GM21515 (cell line): ENCODE results near the gene PRKAG2.
"Not testable (repeated sequence)": the region's sequence is repeated elsewhere in the genome, so short reads cannot be mapped to it uniquely, and the experiment has no call there.

Source experiments
- ATAC-seq: cut with Tn5 transposase; IDR thresholded peaks from one replicate; pipeline ENCODE4 v1.9.1; 2021; ENCODE audit not compliant: unreplicated experiment

The PRKAG2 gene

DNA sequence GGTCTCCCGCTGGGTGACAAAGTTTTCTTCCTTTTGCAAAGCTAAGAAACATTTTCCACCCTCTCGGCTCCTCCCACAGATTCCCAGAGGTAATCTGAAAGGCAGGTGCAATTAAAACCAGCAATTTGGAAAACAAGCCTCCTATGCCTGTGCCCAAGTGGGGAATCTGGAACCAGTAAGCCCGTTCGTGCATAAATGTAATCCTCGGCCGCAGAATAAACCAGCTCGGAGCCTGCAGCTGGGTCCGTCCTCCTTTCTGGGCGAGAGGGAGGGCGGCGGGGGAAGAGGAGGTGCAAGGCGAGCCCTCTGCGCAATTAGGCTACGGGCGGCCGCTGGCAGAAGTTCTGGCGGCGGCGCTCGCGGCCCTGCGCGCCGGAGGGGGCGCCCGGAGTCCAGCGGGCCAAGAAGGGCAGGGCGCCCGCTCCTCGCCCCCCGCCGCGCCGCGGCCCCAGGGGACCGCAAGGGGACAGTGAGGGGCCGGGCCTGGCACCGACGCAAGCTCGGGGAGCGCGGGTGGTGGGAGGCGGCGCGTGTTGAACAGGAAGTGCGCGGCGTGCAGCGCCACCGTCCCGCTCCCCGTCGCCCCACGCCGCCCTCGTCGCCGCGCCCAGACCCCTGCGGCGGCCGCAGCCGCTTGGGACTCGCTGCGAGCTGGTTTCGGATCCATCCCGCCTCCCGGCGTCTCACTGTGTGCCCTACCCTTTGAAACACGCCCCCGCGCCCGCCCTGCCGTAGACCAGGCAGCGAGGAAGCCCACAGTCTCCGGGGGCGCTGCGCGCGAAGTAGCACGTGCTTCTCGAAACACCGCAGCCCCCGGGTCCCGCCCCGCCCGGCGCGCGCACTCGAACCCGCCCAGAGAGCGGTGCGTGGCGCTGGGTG lies at the start of gene PRKAG2:
Gene PRKAG2, minus strand, starts transcription at position 217 of the 879 bp plus-strand sequence. CDS start 495 bp downstream, outside the sequence.
- peak; percentile 59 for ATAC-seq

DNA sequence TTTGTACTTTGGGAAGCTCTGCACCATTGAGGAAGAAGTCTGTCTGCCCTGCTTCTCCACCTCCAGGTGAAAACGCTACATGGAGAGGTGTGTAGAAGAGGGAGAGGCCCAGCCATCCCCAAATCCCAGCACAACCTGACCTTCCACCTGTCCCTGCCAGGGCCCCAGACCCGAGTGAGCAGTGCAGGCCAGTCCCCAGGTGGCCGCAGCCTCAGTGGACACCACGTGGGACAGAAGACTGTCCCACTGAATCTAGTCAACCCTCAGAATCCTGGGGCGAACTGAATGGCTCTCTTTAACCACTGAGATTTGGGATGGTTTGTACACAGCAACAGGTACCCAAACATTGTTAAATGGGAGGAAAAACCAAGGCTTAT lies 49.4 kb upstream of the PRKAG2 start:
- ATAC-seq = no peak

DNA sequence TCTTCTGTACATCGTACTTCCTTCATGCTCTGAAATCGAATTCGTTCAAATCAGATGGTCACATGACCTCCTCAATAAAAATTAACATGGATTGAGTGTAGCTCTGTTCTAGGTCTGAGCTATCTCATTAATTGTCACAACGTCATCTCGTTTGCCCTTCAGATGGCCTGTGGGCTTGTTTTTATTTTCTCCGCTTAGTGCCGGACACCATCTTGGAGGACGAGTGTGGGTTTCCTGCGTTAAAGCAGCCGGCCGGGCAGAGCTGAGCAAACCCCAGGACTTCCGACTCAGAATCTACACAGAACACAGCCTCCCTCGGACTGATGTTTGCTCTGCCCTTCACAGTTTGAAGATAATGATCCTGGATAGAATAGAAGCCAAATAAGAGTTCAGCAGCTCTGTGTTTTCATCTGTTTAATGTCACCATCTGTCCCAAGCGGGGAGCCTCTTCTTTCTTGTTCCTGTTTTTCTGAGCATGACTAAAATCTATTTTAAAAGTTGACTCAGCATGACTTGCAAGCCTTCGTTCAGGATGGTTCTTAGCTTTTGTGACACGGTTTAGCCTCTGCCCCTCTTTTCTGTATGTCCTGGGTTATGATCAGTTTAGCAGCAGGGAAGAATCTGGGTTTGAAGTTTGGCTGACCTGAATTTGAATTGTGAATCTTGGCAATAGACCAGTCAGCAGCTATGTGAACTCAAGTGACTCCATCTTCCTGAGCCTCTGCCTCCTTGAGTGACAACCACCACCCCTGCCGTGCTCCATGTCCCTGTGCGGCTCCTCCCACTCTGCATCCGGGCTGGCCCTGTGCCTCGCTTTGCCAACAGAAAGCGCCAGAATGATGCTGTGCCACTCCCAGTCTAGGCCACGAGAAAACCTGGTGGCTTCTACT lies 48.8 kb upstream of the PRKAG2 start:
- ATAC-seq = peak; percentile 47

DNA sequence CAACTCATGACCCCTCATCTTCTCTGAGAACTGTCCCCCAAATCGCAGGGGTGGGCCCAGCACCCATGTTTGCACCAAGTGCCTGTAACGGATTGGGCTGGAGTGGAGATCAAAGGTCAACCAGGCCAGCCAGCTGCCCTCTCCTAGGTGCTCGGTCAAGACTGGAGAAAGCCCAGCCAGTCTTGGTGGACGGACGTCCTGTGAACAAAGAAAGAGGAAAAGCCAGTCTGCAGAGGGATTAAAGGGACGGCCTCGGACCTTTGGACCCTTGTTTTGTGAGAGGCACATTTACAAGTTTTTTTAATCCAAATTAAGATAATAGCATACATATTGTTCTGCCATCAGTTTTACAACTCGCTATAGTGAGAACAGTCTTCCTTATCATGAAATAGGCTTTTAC lies 47.6 kb upstream of the PRKAG2 start:
- no peak for ATAC-seq

DNA sequence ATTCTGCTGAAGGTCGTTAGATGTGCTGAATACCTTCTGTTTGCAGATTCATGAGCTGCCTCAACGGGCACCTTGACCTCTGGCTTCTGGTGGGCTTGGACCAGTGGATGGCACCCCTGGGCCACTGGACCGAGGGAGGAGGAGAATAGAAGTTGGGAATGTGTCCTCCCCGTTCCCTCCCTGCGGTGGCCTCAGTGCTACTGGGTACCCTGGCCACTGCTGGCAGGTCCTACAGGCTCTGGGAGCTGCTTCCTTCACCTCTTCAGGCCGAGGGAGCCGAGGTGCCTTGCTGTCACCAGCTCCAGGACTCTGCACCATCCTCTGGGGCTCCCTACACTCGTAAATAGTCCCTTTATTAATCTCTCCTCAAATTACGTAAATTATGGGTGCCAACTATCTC lies 47.1 kb upstream of the PRKAG2 start:
- ATAC-seq = no peak

DNA sequence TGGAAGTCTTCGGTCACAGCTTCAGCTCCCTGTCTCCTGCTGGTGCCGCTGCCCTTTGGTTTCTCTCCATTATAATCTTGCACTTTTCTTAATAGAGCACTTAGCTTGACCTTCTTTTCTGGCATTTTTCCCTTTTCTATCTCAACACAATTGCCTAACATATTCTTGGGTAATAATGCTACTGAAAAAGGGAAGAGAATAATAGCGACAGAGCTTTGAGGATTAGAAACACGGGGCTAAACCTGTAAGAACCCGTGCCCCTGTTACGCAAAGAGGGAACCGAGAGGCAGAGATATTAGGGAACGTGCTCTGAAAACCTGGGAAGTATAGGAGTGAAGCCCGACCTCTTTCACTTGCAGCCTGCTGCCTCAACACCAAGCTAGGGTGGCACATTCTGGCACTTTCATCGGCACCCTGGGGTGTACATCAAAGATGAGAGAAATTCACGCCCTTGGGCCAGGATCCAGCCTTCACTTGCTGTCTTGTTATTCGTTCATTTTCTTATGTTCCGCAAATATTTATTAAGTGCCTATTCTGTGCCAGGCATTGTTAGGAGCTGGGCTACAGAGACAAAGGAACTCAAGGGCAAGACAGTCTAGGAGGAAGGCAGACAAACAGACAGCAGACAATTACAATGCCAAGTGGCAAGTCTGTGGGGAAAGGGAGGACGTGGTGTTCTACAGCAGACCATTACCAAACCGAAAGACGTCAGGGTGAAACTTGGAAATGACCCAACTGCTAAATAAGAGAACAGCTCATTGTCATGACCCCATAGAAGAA lies 46.4 kb upstream of the PRKAG2 start:
- ATAC-seq = no peak

DNA sequence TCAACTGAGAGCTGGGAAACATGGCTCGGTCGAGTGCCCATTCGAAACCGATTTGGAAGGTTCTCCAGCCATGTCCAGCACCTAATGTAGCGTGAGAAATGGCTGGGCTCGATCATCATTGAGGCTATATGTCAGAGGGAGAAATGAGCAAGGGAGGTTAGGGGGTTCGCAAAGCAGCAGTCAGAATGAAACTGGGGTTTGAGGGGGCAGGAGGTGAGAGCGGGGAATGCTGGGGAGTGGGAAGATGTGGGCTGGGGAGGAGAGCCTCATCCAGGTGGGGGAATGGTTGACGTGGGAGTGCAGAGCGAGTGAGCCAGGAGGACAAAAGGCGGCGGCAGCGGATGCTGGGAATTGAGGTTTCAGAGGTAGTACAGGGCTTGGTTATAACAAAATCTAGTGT lies 44.5 kb upstream of the PRKAG2 start:
- ATAC-seq = no peak

DNA sequence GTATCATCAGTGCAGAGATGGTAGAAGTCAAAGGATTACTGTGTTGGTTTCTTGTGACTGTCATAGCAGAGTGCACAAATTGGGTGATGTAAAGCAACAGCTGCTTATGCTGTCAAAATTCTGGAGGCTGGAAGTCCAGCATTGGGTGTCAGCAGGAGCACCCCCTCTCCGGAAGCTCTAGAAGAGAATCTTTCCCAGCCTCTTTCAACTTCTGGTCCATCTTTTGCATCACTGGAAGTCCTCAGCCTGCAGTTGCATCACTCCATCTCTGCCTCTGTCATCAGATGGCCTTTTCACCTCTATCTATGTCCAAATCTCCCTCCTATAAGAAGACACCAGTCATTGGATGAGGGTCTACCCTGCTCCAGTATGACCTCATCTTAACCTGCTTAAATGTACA lies 43.6 kb upstream of the PRKAG2 start:
- no peak for ATAC-seq

DNA sequence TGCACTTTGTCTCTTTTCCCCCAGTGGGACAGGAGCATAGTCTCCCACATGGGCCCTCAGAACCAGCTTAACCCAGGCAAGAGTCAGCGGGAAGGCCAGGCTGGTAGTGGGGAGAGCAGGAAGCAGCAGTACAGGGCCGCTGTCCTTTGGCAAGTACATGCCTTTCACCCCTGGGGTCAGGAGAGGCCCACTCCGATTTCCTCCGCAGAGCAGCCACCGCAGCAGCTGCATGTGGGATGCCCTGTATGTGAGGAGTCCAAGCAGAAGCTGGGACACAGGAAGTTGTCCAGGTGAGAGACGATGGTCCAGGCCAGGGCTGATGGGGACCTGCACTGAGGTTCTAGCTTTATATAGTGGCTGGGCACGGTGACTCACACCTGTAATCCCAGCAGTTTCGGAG lies 42.7 kb upstream of the PRKAG2 start:
- no peak for ATAC-seq

DNA sequence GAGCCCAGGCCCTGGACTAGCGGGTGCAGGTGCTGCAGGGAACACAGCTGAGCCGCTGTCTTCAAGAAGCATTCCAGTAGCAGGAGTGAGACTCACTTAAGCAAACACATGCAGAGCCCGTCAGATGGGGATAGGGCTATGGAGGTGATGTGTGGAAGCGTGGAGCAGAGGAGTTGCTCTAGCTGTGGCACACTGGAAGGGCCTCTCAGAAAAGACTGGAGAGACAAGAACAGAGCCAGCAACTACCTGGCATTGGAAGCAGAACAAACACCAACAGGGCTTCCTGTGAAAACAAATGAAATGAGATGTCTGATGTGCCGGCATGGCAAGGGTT lies 41.6 kb upstream of the PRKAG2 start:
- no peak for ATAC-seq

DNA sequence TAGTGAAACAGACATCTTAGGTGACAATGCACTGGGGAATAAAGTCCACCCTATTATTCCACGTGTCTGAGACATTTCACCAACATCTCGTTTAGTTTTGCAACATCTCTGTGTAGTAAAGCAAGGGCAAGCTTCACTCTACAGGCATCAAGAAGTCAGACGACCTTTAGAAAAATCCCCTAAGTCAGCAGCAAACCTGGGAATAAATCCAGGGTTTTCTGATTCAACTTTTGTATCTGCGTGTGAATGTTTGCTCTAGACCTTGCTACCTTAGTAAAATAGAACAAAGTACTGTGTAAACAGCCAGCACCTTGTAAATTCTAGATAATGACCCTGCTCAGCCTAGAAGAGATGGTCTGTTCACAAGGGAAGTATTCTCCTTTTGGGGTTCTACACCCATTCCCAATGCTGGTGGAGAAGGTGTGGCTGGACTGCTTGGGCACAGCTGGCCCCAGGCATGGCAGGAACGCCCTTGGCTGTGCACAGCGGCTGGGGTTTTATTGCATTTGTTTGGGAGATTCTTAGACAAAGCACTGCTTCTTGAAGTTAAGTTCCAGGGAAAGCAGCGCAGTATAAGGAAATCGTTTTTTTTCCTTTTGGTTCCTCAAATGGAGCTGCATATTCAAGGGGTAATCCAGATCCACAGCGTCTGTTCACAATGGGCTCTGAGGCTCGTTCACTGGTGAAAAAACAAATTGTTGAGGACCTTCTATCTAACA lies 41.0 kb upstream of the PRKAG2 start:
- no peak for ATAC-seq

DNA sequence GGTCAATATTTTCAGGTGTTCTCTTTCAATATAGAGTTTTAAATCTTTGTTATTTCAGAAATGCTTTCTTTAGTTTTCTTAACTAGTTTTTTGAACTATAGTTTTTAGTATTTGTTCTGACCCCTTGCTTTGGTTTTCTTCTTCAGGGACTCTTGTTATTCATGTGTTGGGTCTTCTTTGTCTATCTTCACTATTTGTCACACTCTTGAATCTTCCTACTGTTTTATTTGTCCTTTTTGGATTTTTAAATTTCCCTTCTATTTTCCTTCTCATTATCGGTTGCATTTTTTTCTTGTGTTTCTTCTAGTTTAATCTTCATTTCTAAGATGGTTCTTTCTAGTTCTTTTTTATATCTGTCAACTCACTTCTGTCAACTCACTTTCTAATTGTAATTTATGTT lies 37.1 kb upstream of the PRKAG2 start:
- ATAC-seq = no peak

DNA sequence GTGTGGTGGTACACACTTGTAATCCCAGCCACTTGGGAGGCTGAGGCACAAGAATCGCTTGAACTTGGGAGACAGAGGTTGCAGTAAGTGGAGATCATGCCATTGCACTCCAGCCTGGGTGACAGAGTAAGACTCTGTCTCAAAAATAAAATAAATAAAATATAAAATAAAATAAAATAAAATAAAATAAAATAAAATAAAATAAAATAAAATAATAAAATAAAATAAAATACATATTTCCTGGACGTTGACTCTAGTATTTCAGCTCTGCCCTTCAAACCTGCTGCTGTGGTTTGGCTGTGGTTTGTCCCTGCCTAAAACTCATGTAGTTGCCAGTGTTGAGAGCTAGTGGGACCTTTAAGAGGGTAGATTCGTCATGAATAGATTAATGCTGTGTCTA lies 33.7 kb upstream of the PRKAG2 start:
- not testable (repeated sequence) for ATAC-seq

DNA sequence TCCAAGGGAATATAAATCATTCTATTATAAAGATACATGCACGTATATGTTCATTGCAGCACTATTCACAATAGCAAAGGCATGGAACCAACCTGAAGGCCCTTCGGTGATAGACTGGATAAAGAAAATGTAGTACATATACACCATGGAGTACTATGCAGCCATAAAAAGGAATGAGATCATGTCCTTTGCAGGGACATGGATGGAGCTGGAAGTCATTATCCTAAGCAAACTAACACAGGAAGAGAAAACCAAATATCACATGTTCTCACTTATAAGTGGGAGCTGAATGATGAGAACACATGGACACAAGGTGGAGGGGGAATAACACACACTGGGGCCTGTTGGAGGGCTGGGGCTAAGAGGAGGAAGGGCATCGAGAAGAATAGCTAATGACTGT lies 30.2 kb upstream of the PRKAG2 start:
- ATAC-seq = not testable (repeated sequence)

DNA sequence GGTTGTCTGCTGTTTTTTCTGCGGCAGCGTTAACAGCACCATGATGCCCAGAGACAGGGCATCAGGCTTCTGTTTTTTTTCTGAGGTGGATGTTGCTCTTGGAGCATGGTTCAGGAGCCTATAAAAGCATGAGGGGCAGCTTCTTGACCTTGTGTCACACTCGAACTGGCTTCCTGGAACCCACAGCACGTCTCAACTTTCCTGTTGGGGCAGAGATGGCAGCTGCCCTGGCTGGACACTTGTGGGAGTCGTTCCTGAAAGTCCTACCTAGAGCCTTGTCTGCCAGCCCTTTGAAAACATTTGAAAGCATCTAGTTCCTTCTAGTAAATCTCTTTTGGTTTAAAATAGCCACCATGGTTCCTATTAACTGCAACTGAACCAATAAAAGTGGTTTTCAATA lies 28.9 kb upstream of the PRKAG2 start:
- ATAC-seq = no peak

DNA sequence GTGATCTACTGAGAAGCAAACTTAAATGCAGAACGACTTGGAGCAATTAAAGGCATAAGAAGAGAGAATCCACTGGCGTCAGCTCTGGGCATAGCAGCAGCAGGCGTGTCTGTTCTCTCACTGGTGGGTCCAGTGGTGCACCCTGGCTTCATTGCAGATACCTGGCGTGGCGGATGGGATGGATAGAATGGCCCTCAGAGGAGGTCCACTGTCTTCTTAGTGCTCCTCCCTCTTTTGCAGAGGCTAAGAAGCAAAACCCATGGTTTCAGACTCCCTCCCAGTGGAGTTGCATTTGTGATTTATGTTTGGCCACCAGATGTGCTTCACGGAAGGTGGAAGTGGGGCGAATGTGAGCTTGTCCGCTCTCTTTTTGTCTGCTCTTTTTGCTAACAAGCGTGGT lies 28.4 kb upstream of the PRKAG2 start:
- ATAC-seq = no peak

DNA sequence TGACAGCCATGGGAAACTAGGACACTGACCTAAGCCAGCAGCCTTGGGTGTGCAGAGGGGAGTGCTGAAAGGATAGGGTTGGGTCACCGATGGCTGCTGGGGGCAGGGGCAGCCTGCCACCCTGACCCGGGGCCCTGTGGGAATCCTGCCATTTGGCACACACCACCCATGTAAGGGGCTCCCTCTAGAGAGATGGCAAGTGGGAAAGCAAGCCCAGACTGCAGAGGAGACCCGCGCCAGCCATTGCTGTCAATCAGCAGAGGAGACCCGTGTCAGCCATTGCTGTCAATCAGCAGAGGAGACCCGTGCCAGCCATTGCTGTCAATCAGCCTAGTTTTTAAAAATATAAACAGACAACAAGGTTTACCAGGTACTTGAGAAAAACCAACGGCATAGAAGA lies 27.4 kb upstream of the PRKAG2 start:
- no peak for ATAC-seq

DNA sequence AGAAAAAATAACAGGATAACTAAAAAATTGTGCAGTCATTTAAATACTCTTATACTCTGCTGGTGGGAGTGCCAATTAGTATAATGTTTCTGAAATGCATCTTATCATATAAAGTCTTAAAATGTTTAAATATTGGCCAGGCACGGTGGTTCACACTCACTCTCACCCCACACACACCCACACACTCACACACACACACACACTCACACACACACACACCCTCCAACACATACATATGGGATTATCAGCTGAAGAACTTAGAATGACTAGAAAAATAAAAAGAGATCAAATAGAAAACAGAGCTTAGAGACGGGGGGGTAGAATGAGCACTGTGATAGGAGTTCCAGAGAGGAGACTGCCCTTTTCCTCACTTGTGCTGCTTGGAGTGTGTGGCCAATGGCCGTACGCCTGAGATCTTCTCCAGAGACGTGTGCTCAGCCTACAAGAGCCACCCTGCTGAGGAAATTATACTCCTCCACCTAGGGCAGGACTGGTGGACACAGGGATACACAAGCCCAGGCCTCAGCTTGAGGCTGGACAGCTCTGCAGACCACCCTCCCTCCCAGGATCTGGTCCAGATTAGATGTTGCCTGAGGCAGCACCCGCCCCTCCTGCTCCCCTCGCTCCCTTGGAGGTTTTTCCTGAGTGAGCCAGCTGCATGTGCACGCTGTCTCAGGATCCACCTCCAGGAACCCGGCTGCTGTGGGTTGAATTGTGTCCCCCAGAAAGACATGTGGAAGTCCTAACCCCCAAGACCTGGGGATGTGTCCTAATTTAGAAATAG lies 26.5 kb upstream of the PRKAG2 start:
- ATAC-seq = no peak

DNA sequence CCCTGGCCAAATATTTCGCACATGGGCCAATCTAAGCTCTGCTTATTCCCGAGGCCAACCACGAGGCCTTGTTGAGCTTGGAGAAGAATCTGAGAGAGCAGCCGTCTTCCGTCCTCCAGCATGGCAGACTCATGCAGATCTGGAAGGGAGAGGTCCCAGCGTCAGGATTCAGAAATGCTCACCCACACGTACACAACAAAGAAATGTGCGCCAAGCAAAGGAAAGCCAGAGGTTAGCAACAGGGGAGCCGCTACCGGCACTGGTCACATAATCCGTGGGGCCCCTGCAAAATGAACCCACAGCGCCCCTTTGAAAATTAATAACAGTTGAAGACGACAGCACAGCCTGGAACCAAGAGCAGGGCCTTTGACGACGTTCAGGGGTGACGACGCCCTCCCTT lies 25.4 kb upstream of the PRKAG2 start:
- ATAC-seq = no peak

DNA sequence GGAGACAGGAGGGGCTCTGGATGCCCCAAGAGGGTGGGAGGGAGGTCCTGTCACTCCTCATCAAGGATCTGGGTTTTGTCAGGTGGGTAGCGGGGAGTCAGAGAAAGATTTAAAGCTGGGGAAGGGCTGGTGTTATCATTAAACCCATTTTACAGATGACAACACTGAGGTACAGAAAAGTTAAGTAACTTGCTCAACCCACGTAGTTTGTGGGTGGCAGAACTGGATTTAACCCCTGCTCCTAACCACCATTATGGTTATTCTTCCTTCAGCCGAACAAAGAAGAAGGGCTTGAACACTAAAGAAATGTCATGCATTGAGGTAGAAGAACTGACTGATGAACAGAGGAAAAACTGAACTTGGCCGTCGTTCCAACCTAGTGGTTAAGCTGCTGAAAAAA lies 24.9 kb upstream of the PRKAG2 start:
- ATAC-seq = no peak
